Stimulated activated CD4-positive, alpha-beta T cell treated with anti-CD3 and anti-CD28 coated beads, Interleukin-2, amount 100 ng/mL, for 24 hours (primary cell): ENCODE measurements around the gene UGGT2.
"Not testable (repeated sequence)": the region's sequence is repeated elsewhere in the genome, so short reads cannot be mapped to it uniquely, and the experiment has no call there.

Experiments
- DNase-seq, 2 donors: peaks; one replicate each; pipeline ENCODE4 v3.0.0-alpha.2; 2020

UGGT2 gene

GRCh38 chr13:95956589-95957148 is 96.5 kb downstream of the UGGT2 start:
- no peak for DNase-seq

GRCh38 chr13:95955719-95956118 is 97.5 kb downstream of the UGGT2 start:
- DNase-seq = no peak

GRCh38 chr13:95955255-95955654 is 97.9 kb downstream of the UGGT2 start:
- no peak for DNase-seq

- DNase-seq = no peak
Measured at GRCh38 chr13:95954266-95954665, 98.9 kb downstream of the UGGT2 start.

- DNase-seq = no peak
Measured at GRCh38 chr13:95950103-95950502, 103.1 kb downstream of the UGGT2 start.

GRCh38 chr13:95948656-95949055 is 104.5 kb downstream of the UGGT2 start:
- no peak for DNase-seq

GRCh38 chr13:95937714-95938320 is 115.4 kb downstream of the UGGT2 start:
- DNase-seq = no peak

GRCh38 chr13:95931300-95932025 is 121.7 kb downstream of the UGGT2 start:
- DNase-seq = no peak

- no peak for DNase-seq
Measured at GRCh38 chr13:95929430-95929829, 123.8 kb downstream of the UGGT2 start.

- DNase-seq = not testable (repeated sequence)
Measured at GRCh38 chr13:95928367-95928906, 124.8 kb downstream of the UGGT2 start.

- DNase-seq = no peak
Measured at GRCh38 chr13:95926231-95926630, 127.0 kb downstream of the UGGT2 start.

GRCh38 chr13:95924389-95924994 is 128.7 kb downstream of the UGGT2 start:
- DNase-seq = no peak

- no peak for DNase-seq
Measured at GRCh38 chr13:95921485-95921884, 131.7 kb downstream of the UGGT2 start.

GRCh38 chr13:95920485-95920884 is 132.7 kb downstream of the UGGT2 start:
- no peak for DNase-seq

- no peak for DNase-seq
Measured at GRCh38 chr13:95918860-95919259, 134.3 kb downstream of the UGGT2 start.

- no peak for DNase-seq
Measured at GRCh38 chr13:95914991-95915501, 138.2 kb downstream of the UGGT2 start.

- no peak for DNase-seq
Measured at GRCh38 chr13:95906999-95907398, 146.2 kb downstream of the UGGT2 start.

- no peak for DNase-seq
Measured at GRCh38 chr13:95903569-95903968, 149.6 kb downstream of the UGGT2 start.

- no peak for DNase-seq
Measured at GRCh38 chr13:95902741-95903140, 150.5 kb downstream of the UGGT2 start.

- no peak for DNase-seq
Measured at GRCh38 chr13:95898256-95898655, 154.9 kb downstream of the UGGT2 start.

GRCh38 chr13:95896301-95896700 is 156.9 kb downstream of the UGGT2 start:
- DNase-seq = no peak

- DNase-seq = no peak
Measured at GRCh38 chr13:95893861-95894260, 159.3 kb downstream of the UGGT2 start.

GRCh38 chr13:95882121-95882520 is 171.1 kb downstream of the UGGT2 start:
- no peak for DNase-seq
